AG04450 (cell line): Measurements from ENCODE around the gene MCC. TPM values are rescaled to one million over a fixed set of nuclear protein-coding genes. Genes with fewer than 3 reads are reported as not detected.

Experiments
- CTCF ChIA-PET: fragments of 300-600, 350-600 bp; formaldehyde crosslinking; extraction: SDS; loops from one replicate; lab custom pipeline; 2022; ENCODE audit warnings: antibody characterized with exemption, inconsistent platforms; lab: Charles Lee
- POLR2A ChIA-PET: fragments of 350-600 bp; formaldehyde crosslinking; extraction: SDS; loops from one replicate; lab custom pipeline; 2021; ENCODE audit warnings: antibody characterized with exemption, inconsistent platforms; lab: Yijun Ruan, JAX
- DNase-seq: peaks from one replicate; pipeline ENCODE4 v3.0.0-alpha.2; 2011; ENCODE audit warnings: low read depth, low spot score
- H3K27ac ChIP-seq: one replicate; pipeline ENCODE4 v1.5.1; 2012; ENCODE audit warnings: low read depth, low read length, control low read depth
- H3K27me3 ChIP-seq: one replicate; pipeline ENCODE4 v1.6.0; 2012; ENCODE audit warnings: low read length; ENCODE audit not compliant: control insufficient read depth, insufficient read depth
- H3K4me3 ChIP-seq: 2 replicates; pipeline ENCODE4 v1.5.1; 2011; ENCODE audit warnings: mild to moderate bottlenecking, low read depth, low read length, control low read depth
- H3K9me3 ChIP-seq: 2 replicates; pipeline ENCODE4 v1.5.1; 2012; ENCODE audit warnings: low read length; ENCODE audit not compliant: control insufficient read depth, insufficient read depth
- polyA plus RNA-seq: library from polyadenylated mRNA; depleted of rRNA; stranded (reverse); fragments of >200 nt; gene quantifications from 2 replicates; pipeline ENCODE4 v1.2.3, GENCODE V29; 2011
- TF ChIP-seq, protein P1 (sequence below): IDR thresholded peaks from 2 replicates; pipeline ENCODE4 v1.5.1; 2011; ENCODE audit warnings: low read depth, low read length, control low read depth, inconsistent platforms

The MCC gene
- polyA plus RNA-seq, 1 experiment, result 17.5 TPM

DNA sequence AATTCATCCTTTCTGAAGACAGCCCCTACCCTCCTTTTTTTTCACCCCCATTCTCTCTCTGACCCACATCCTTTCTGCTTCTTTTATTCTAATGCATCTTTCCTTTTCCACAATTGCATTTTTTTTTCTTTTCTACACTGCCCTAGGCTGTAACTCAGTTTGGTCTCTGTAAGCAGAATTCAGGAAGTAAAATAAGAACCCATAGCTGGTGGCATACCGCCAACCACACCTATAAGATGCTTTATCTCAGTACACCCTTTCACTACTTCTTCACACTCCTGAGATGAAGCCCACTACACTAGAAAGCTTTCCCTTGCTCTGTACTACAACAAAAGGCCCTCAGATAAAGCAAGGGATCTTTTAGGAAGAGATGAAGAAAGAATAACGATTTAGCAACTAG, 37.3 kb downstream of the MCC start:
- POLR2A ChIA-PET, result no interaction called here
- no peaks in the 10 kb centered on the region for H3K9me3 ChIP-seq
- no peak overlapping the region for H3K27ac ChIP-seq
- CTCF ChIA-PET, result no interaction called here
- TF ChIP-seq, protein P1, sequence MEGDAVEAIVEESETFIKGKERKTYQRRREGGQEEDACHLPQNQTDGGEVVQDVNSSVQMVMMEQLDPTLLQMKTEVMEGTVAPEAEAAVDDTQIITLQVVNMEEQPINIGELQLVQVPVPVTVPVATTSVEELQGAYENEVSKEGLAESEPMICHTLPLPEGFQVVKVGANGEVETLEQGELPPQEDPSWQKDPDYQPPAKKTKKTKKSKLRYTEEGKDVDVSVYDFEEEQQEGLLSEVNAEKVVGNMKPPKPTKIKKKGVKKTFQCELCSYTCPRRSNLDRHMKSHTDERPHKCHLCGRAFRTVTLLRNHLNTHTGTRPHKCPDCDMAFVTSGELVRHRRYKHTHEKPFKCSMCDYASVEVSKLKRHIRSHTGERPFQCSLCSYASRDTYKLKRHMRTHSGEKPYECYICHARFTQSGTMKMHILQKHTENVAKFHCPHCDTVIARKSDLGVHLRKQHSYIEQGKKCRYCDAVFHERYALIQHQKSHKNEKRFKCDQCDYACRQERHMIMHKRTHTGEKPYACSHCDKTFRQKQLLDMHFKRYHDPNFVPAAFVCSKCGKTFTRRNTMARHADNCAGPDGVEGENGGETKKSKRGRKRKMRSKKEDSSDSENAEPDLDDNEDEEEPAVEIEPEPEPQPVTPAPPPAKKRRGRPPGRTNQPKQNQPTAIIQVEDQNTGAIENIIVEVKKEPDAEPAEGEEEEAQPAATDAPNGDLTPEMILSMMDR, result no peak
- DNase-seq, result no peak
- H3K4me3 ChIP-seq, result no peak overlapping the region
- peaks cover 4% of the 10 kb centered on the region for H3K27me3 ChIP-seq

DNA sequence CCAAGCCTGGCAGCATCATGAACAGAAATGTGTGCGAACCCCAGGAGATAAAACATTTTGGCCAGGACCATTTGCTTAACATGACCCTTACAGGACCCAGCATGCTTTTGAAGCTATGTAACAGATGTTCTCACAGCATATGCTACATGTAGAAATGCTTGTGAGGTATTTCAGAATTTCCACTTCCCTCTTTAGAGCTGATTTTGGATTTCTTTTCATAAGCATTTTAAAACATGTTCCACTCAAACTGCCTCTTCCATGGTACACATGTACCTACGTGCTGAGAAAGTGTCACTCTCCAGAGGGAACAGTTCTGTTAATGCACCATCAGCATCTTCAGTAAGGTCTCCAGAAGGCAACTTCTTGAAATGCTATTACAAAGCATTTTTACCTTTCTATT, 37.8 kb downstream of the MCC start:
- H3K27me3 ChIP-seq, result peaks cover 4% of the 10 kb centered on the region
- H3K27ac ChIP-seq, result no peak overlapping the region
- CTCF ChIA-PET, result no interaction called here
- H3K4me3 ChIP-seq, result no peak overlapping the region
- POLR2A ChIA-PET, result no interaction called here
- H3K9me3 ChIP-seq, result no peaks in the 10 kb centered on the region
- peak; percentile 15 for DNase-seq
- TF ChIP-seq, protein P1, result no peak

DNA sequence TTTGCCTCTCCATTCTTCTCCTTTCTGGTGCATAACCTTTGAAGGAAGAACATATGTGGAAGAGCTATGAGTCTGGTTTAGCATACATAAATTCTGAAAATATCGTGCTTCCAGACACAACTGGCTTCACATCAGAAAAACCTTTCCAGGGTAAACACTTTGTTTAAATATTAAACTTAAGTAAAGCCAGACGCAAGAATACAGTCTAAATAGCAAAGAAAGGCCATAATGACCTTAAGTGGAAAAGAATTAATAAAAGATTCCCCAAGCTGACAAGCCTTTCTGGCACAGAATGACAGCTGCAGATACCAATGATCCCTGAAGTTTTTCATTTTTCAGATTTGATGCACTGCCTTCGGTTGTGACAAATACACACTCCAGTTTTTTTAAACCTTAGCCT, 40.0 kb downstream of the MCC start:
- ChIA-PET POLR2A (no interaction called here), CTCF (interaction anchor here (0.6 to 2.1 kb wide), 5 partner anchors 12 to 665 kb away, joined by 3 to 7 read pairs (median 3); no protein-coding TSS in a partner anchor)
- Histone ChIP-seq H3K9me3 (no peaks in the 10 kb centered on the region), H3K27me3 (peaks cover 4% of the 10 kb centered on the region), H3K4me3 (no peak overlapping the region), H3K27ac (no peak overlapping the region)
- no peak for DNase-seq
- TF ChIP-seq, protein P1, result no peak

DNA sequence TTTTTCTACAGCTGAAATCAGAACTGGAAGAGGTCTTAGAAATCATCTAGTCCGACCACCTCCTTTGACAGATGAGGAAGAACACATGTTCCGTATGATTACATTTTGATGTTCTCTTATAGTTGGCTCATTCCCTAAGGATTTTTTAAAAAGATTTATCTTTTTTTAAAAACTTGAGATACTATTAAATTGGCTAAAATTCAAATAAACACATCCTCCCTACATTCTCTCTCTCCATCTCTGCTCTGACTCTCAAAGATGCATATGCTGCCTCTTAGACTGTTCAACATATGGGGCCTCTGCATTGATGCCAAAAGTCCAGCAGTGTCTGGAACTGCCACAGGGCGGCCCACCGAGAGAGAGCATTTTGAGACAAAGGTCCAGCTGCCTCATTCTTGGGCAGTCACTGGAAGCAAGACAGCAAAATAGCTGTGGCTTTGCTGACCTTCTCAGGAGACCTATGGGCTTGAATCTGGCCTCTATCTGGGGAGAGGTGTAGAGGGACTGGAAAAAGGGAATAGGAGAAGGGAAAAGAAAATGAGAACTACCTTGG, 40.7 kb downstream of the MCC start:
- Histone ChIP-seq H3K9me3 (no peaks in the 10 kb centered on the region), H3K27ac (no peak overlapping the region), H3K4me3 (no peak overlapping the region), H3K27me3 (peaks cover 4% of the 10 kb centered on the region)
- no peak for DNase-seq
- TF ChIP-seq, protein P1, result peak; percentile 39; the same call in 1 of the 2 replicates
- POLR2A ChIA-PET, result no interaction called here
- CTCF ChIA-PET, result interaction anchor here (0.6 to 2.1 kb wide), 5 partner anchors 12 to 664 kb away, joined by 3 to 7 read pairs (median 3); no protein-coding TSS in a partner anchor

DNA sequence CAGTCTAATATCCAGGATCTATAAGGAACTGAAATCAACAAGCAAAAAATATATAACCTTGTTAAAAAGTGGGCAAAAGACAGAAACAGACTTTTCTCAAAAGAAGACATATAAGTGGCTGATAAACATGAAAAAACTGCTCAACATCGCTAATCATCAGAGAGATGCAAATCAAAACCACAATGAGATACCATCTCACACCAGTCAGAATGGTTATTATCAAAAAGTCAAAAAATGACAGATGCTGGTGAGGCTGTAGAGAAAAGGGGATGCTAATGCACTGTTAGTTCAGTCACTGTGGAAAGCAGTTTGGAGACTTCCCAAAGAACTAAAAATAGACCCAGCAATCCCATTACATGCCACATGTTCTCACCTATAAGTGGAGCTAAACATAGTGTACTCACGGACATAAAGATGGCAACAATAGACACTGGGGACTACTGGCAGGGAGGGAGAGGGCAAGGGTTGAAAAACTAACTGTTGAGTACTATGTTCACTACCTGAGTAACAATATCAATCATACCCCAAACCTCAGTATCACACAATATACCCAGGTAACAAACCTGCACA, 41.8 kb downstream of the MCC start:
- H3K27ac ChIP-seq, result no peak overlapping the region
- CTCF ChIA-PET, result no interaction called here
- TF ChIP-seq, protein P1, result no peak
- no peak for DNase-seq
- no peaks in the 10 kb centered on the region for H3K9me3 ChIP-seq
- POLR2A ChIA-PET, result no interaction called here
- H3K27me3 ChIP-seq, result peaks cover 4% of the 10 kb centered on the region
- H3K4me3 ChIP-seq, result no peak overlapping the region
